ENCODE data around the gene SUPT3H.
"Not testable (repeated sequence)": the region's sequence is repeated elsewhere in the genome, so short reads cannot be mapped to it uniquely, and the experiment has no call there.

The SUPT3H gene

DNA sequence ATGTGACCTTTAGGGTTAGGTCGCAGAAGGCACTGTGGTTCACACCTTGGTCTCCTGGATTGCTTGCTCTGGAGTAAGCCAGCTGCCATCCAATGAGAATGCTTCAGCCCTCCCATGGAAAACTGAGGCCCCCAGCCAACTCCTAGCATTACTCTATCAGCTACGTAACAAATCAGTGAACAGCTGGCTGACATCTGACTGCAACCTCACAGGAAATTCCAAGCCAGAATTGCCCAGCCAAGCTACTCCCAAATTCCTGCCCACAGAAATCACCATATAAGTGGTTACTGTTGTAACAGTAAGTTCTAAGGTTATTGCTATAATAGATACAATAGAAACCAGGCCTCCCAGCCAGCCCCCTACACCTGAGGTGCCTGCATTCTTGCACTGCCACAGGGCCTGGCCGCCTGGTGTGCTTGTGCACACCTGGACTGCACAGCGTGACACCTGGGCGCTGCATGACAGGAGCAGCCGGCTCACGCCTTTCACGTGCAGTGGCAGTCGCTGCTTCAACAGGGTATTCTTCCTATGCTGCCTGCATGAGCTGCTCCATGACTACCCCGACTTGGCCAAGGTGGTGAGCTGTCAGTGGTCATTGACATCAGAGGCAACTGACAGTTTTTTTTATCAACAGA is 479.3 kb downstream of the SUPT3H start:
- no peak overlapping the region for H3K4me3 ChIP-seq (ENCODE audit: low read depth, low read length)
- TF ChIP-seq, protein P1, sequence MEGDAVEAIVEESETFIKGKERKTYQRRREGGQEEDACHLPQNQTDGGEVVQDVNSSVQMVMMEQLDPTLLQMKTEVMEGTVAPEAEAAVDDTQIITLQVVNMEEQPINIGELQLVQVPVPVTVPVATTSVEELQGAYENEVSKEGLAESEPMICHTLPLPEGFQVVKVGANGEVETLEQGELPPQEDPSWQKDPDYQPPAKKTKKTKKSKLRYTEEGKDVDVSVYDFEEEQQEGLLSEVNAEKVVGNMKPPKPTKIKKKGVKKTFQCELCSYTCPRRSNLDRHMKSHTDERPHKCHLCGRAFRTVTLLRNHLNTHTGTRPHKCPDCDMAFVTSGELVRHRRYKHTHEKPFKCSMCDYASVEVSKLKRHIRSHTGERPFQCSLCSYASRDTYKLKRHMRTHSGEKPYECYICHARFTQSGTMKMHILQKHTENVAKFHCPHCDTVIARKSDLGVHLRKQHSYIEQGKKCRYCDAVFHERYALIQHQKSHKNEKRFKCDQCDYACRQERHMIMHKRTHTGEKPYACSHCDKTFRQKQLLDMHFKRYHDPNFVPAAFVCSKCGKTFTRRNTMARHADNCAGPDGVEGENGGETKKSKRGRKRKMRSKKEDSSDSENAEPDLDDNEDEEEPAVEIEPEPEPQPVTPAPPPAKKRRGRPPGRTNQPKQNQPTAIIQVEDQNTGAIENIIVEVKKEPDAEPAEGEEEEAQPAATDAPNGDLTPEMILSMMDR (IDR thresholded peaks at IDR 0.05; ENCODE audit: control insufficient read depth, extremely low read depth, insufficient read depth): no peak
- no peak for DNase-seq (ENCODE audit: low read depth)

DNA sequence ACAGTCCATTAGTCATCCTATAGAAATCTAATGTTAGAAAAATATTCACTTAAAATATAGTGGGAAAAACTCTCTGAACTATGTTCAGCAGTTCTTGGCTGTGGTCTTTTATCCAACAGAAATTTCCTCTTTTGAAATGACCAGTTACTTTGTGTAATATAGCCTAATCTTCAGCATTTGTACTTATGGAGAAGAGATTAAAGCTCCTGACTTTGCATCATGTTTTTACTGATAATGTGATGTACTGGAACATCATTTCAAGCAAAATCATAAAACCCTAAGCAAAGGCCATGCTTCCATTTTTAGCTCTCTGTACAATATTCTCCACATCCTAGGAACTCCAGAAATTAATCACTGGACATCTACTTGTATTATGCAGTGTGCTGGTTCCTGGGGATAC is 480.4 kb downstream of the SUPT3H start:
- H3K4me3 ChIP-seq (ENCODE audit: low read depth, low read length): no peak overlapping the region
- TF ChIP-seq, protein P1 (IDR thresholded peaks at IDR 0.05; ENCODE audit: control insufficient read depth, extremely low read depth, insufficient read depth): no peak
- no peak for DNase-seq (ENCODE audit: low read depth)

DNA sequence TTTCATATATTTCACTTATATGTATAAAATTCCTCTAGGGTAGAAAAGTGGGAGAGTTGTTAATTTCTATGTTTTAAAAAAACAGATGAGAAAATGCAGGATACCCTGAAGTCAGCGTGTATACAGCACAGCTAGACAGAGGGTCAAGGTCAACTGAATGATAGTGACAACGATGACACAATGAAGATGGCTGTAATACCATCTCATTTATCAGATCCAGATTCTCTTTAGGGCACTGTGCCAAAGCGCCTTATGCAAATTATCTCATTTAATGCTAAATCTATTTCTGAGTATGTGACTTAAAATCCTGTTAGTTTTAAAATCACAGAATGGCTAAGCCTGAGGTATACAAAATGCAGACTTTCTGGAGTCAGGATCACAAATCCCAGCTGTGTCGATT is 481.0 kb downstream of the SUPT3H start:
- TF ChIP-seq, protein P1 (IDR thresholded peaks at IDR 0.05; ENCODE audit: control insufficient read depth, extremely low read depth, insufficient read depth): no peak
- DNase-seq (ENCODE audit: low read depth): no peak
- no peak overlapping the region for H3K4me3 ChIP-seq (ENCODE audit: low read depth, low read length)

DNA sequence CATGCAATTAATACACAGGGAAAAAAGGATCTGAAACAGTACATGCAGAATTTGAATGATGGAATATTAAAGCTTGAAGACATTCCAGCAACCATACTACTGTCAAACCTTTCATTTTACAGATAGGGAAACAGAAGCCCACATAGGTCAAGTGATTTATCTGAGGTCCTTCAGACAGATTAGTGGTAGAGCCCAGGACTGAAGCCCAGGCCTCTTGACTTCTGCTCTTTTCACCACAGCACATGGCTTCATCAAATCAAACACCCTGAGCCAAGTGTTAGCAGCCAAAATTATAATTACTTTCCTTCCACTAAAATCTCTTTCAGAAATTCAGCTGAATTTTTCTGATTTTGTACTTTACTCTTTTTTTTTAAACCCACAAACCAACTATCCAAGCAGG is 485.2 kb downstream of the SUPT3H start:
- no peak for DNase-seq (ENCODE audit: low read depth)
- TF ChIP-seq, protein P1 (IDR thresholded peaks at IDR 0.05; ENCODE audit: control insufficient read depth, extremely low read depth, insufficient read depth): no peak
- no peak overlapping the region for H3K4me3 ChIP-seq (ENCODE audit: low read depth, low read length)

DNA sequence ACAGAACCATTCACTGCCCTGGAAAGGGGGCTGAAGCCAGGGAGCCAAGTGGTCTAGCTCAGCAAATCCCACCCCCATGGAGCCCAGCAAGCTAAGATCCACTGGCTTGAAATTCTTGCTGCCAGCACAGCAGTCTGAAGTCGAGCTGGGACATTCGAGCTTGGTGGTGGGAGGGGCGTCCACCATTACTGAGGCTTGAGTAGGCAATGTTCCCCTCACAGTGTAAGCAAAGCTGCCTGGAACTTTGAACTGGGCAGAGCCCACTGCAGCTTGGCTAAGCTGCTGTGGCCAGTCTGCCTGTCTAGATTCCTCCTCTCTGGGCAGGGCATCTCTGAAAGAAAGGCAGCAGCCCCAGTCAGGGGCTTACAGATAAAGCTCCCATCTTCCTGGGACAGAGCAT is 498.7 kb downstream of the SUPT3H start:
- DNase-seq (ENCODE audit: low read depth); H3K4me3 ChIP-seq (ENCODE audit: low read depth, low read length): not testable (repeated sequence)

DNA sequence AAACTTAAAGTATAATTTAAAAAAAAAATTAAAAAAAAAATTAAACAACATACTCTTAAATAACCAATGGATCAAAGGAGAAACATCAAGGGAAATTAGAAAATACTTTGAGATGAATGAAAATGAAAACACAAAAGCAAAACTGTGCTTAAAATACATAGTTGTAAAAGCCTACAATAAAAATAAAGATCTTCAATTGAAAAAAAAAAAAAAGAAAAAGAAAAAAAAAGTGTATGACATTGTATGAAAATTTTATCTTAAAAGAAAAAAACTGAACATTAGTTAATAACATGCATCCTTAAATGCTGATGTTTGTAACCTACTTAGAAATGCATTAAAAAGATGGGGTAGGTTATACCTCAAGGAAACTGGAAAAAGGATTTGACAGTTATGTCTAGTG is 501.1 kb downstream of the SUPT3H start:
- not testable (repeated sequence) for H3K4me3 ChIP-seq (ENCODE audit: low read depth, low read length); DNase-seq (ENCODE audit: low read depth)

DNA sequence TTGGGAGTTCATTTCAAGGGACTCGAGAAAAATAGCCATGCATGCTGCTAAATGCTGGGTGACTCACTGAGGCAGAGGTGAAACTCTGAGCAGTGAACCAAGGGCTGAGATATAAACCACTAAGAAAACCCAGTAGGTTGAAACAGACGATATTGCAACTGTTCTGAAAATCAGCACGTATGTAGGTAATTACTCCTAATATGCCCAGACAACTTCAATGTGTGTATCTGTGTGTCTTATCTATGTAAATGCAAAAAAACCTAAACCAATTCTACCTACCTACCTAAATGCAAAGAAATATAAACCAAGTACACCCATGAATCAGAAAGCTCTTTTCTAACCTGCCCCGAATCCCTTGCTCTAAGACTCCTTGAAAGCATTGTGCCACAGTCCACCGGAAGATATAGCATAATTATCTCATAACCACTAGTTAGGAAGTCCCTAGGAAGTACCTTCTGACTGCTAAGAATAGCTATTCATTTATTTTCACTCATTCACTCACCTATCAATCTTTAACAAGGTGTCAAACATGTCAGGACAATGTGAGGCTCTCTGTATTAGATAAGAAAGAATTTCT is 508.3 kb downstream of the SUPT3H start:
- no peak for DNase-seq (ENCODE audit: low read depth)
- no peak overlapping the region for H3K4me3 ChIP-seq (ENCODE audit: low read depth, low read length)
- TF ChIP-seq, protein P1 (IDR thresholded peaks at IDR 0.05; ENCODE audit: control insufficient read depth, extremely low read depth, insufficient read depth): no peak

DNA sequence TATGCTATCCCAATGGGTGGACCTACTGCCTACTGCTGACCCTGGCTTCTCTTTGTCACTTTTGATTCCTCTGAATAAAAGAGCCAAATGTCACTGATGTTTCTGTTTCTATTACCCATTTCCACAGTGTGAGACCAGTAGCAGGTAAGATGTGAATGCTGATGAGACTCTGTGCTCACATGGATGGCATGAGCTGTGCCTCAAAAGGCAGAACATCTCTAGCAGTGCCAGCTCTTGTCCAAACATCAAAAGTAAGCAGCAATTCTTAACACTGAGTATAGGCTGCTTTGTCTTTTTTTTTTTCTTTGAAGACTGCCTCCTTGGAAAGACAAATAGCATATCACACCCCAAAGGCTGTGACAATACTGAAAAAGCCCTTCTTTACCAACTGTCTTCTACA is 508.8 kb downstream of the SUPT3H start:
- H3K4me3 ChIP-seq (ENCODE audit: low read depth, low read length): no peak overlapping the region
- no peak for DNase-seq (ENCODE audit: low read depth)
- TF ChIP-seq, protein P1 (IDR thresholded peaks at IDR 0.05; ENCODE audit: control insufficient read depth, extremely low read depth, insufficient read depth): no peak
